DND-41 (cell line): Measurements from ENCODE around the gene OPCML.

Source experiments
- ATAC-seq: fragments of 200-7000 bp; cut with Tn5 transposase; 3 replicates; pipeline ENCODE4 v1.9.1; 2021; ENCODE audit warnings: low read depth; ENCODE audit not compliant: insufficient read depth
- DNase-seq: peaks from one replicate; pipeline ENCODE4 v3.0.0-alpha.2; 2020
- H2AFZ ChIP-seq: 2 replicates; pipeline ENCODE4 v1.6.0; 2012; ENCODE audit warnings: low read depth, low read length
- H3K27ac ChIP-seq: 2 replicates; pipeline ENCODE4 v1.5.1; 2012; ENCODE audit warnings: low read length, inconsistent platforms
- H3K27me3 ChIP-seq: fragments of 200-600 bp; sonication (generic); 2 replicates; pipeline ENCODE4 v1.6.0; 2012; ENCODE audit warnings: low read length, mild to moderate bottlenecking, inconsistent platforms; ENCODE audit not compliant: insufficient read depth, poor library complexity
- H3K36me3 ChIP-seq: 2 replicates; pipeline ENCODE4 v1.5.1; 2012; ENCODE audit warnings: low read length, inconsistent platforms; ENCODE audit not compliant: insufficient read depth
- H3K4me1 ChIP-seq: 2 replicates; pipeline ENCODE4 v1.5.1; 2012; ENCODE audit warnings: mild to moderate bottlenecking, low read length; ENCODE audit not compliant: insufficient read depth
- H3K4me2 ChIP-seq: 2 replicates; pipeline ENCODE4 v1.6.0; 2012; ENCODE audit warnings: mild to moderate bottlenecking, moderate library complexity, low read length, inconsistent platforms; ENCODE audit not compliant: insufficient read depth
- H3K4me3 ChIP-seq, 2 experiments: fragments of 200-600 bp in 1 of 2; shearing (Covaris generic) in 1 of 2; 2 replicates each; pipeline ENCODE4 v1.5.1; 2012 to 2016; ENCODE audit warnings: inconsistent platforms in 2 of 2, low read length in 2 of 2, mild to moderate bottlenecking in 2 of 2, low read depth in 1 of 2, moderate library complexity in 1 of 2
- H3K79me2 ChIP-seq: 2 replicates; pipeline ENCODE4 v1.6.0; 2012; ENCODE audit warnings: low read length, inconsistent platforms; ENCODE audit not compliant: insufficient read depth
- H3K9ac ChIP-seq: 2 replicates; pipeline ENCODE4 v1.6.0; 2012; ENCODE audit warnings: low read depth, mild to moderate bottlenecking, inconsistent platforms, low read length, moderate library complexity
- H3K9me3 ChIP-seq: 2 replicates; pipeline ENCODE4 v1.5.1; 2012; ENCODE audit warnings: low read length, moderate library complexity, mild to moderate bottlenecking, inconsistent platforms; ENCODE audit not compliant: insufficient read depth, severe bottlenecking
- H4K20me1 ChIP-seq: 2 replicates; pipeline ENCODE4 v1.6.0; 2012; ENCODE audit warnings: low read length; ENCODE audit not compliant: insufficient read depth
- CTCF ChIP-seq: IDR thresholded peaks from 2 replicates; pipeline ENCODE4 v1.5.1; 2012; ENCODE audit warnings: borderline replicate concordance, low read length, moderate library complexity, mild to moderate bottlenecking; ENCODE audit not compliant: poor library complexity, severe bottlenecking; ENCODE audit errors: extremely low read depth
- EZH2 ChIP-seq: IDR thresholded peaks from 3 replicates; pipeline ENCODE4 v1.6.1; 2012; ENCODE audit warnings: borderline replicate concordance, low read depth, mild to moderate bottlenecking, moderate library complexity, low read length, inconsistent platforms; ENCODE audit not compliant: severe bottlenecking

OPCML gene

GRCh38 chr11:132948252-132948651 lies 584.0 kb downstream of the OPCML start:
- Histone ChIP-seq H3K27me3 (no peaks in the 10 kb centered on the region), H4K20me1 (no peaks in the 10 kb centered on the region), H3K9ac (no peak overlapping the region), H3K4me2 (no peak overlapping the region), H3K9me3 (peaks cover 2% of the 10 kb centered on the region), H3K79me2 (no peaks in the 10 kb centered on the region), H2AFZ (no peak overlapping the region), H3K27ac (no peak overlapping the region), H3K36me3 (no peaks in the 10 kb centered on the region), H3K4me3 (no peak overlapping the region), H3K4me1 (no peaks in the 10 kb centered on the region)
- ATAC-seq (no peak), DNase-seq (no peak)
- TF ChIP-seq EZH2 (no peak), CTCF (no peak)

GRCh38 chr11:132944569-132944944 lies 587.7 kb downstream of the OPCML start:
- no peaks in the 10 kb centered on the region for H3K27me3 ChIP-seq
- no peaks in the 10 kb centered on the region for H3K36me3 ChIP-seq
- no peaks in the 10 kb centered on the region for H3K9me3 ChIP-seq
- DNase-seq (no peak), ATAC-seq (no peak)
- H4K20me1 ChIP-seq = no peaks in the 10 kb centered on the region
- H3K27ac ChIP-seq = no peak overlapping the region
- H3K4me3 ChIP-seq = no peak overlapping the region
- H3K79me2 ChIP-seq = no peaks in the 10 kb centered on the region
- H2AFZ ChIP-seq = no peak overlapping the region
- no peak overlapping the region for H3K9ac ChIP-seq
- no peaks in the 10 kb centered on the region for H3K4me1 ChIP-seq
- TF ChIP-seq CTCF (no peak), EZH2 (no peak)
- H3K4me2 ChIP-seq = no peak overlapping the region

GRCh38 chr11:132943706-132944568 lies 588.4 kb downstream of the OPCML start:
- DNase-seq = no peak
- ATAC-seq = no peak
- Histone ChIP-seq H3K4me1 (no peaks in the 10 kb centered on the region), H3K4me3 (no peak overlapping the region), H4K20me1 (no peaks in the 10 kb centered on the region), H3K27me3 (no peaks in the 10 kb centered on the region), H3K9me3 (no peaks in the 10 kb centered on the region), H3K79me2 (no peaks in the 10 kb centered on the region), H3K27ac (no peak overlapping the region), H3K4me2 (no peak overlapping the region), H2AFZ (no peak overlapping the region), H3K36me3 (no peaks in the 10 kb centered on the region), H3K9ac (no peak overlapping the region)
- no peak for TF ChIP-seq CTCF
- TF ChIP-seq EZH2 = no peak
